K562 treated with DMSO at 1 percent for 24 hours (cell line): ENCODE results near the gene TFRC. TPM values are rescaled to one million over a fixed set of nuclear protein-coding genes. Genes with fewer than 3 reads are reported as not detected.

Experiments used
- total RNA-seq: library from RNA; unstranded; fragments of 300-600 nt; gene quantifications from 2 replicates; pipeline ENCODE4 v1.2.3, GENCODE V29; 2022; ENCODE audit warnings: low read depth; ENCODE audit not compliant: insufficient read depth

The TFRC gene
- total RNA-seq = 47.3 and 50.6 TPM in 2 replicates

DNA sequence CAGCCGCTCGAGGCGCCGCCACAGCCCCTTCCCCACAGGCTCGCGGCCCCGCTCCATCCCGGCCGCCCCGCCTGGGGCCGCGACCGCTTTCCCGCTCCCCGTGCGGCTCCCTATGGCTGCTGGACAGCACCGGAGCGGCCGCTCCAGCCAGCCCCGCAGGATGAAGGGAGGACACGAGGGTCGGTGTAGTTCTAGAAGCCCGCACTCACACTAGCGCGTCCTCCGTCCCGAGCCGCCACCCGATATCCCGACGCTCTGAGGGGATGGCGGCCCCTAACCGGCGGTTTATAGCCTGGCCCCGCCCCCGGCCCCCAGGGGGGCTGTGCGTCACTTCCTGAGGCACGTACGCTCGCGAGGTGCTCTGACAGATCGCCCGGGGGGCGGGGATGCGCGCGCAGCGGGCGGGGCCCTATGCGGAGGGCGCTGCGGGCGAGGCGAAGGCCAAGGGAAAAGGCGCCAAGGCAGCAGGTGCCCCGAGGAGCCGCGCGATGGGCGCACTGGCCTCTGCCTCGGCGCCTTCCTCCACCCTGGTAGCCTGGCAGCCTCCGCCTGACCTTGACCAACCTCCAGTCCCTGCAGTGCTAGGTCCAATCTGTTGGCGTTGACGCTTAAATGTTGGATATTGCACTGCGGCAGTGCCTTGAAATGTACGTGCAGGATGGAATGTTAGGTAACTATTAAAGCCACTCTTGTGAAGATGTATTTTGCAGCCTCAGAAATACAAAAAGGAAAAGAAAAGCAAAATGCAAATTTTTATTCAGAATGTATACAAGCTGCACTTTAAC, at the start of gene TFRC:
TSS of gene TFRC (minus strand) at position 257 of the 785 bp plus-strand sequence. CDS start 4,991 bp downstream, outside the sequence.

Other genes with a start within 250 kb of the TFRC start
- 32.8 and 33.4 TPM in 2 replicates for gene TNK2, start 173.5 kb downstream of the TFRC start, total RNA-seq
- gene ZDHHC19, start 129.3 kb upstream of the TFRC start, total RNA-seq = 5.6 and 7.5 TPM in 2 replicates
- gene SLC51A, start 134.4 kb upstream of the TFRC start, total RNA-seq = 1.2 TPM in 1 of 2 replicates, not detected in the other
- gene PCYT1A, start 205.6 kb upstream of the TFRC start, total RNA-seq = 43.4 and 44.6 TPM in 2 replicates
- 12.3 and 20.5 TPM in 2 replicates for gene DYNLT2B, start 236.2 kb upstream of the TFRC start, total RNA-seq